ENCODE data around the gene CLRN3. TPM values are rescaled to one million over a fixed set of nuclear protein-coding genes. Genes with fewer than 3 reads are reported as not detected.

Gene CLRN3
- total RNA-seq, 3 donors from 2014 or later, result 0.98 TPM; not detected in 2

- Histone ChIP-seq H3K9me3 (no peaks in the 10 kb centered on the region), H3K36me3 (no peaks in the 10 kb centered on the region), H3K4me1 (peaks cover 0 to 4% of the 10 kb centered on the region in 2 donors), H3K4me3 (no peak overlapping the region), H3K27ac (peak overlapping the region in 1 of 2 donors; percentile 75), H3K27me3 (no peaks in the 10 kb centered on the region)
- no peak for TF ChIP-seq POLR2A (IDR thresholded peaks at IDR 0.05)
- DNase-seq (ENCODE audit: low spot score in 2 of 2), result no peak
- intact Hi-C loops (cut with DNase I; ENCODE audit: low total_unique reads), result no loop called here
Observed at GRCh38 chr10:127921753-127922145, 29.0 kb upstream of the CLRN3 start.

GRCh38 chr10:127921075-127921752 lies 28.5 kb upstream of the CLRN3 start:
- Histone ChIP-seq H3K4me3 (no peak overlapping the region), H3K27me3 (no peaks in the 10 kb centered on the region), H3K27ac (peak overlapping the region in 1 of 2 donors; percentile 75), H3K4me1 (peaks cover 0 to 4% of the 10 kb centered on the region in 2 donors), H3K9me3 (no peaks in the 10 kb centered on the region), H3K36me3 (no peaks in the 10 kb centered on the region)
- TF ChIP-seq POLR2A (IDR thresholded peaks at IDR 0.05) (no peak), POLR2AphosphoS5 (IDR thresholded peaks at IDR 0.05) (no peak), CTCF (IDR thresholded peaks at IDR 0.05) (no peak)
- no peak for DNase-seq (ENCODE audit: low spot score in 2 of 2)
- intact Hi-C loops (cut with DNase I; ENCODE audit: low total_unique reads), result no loop called here

GRCh38 chr10:127920306-127921074 lies 27.7 kb upstream of the CLRN3 start:
- Histone ChIP-seq H3K27ac (peak overlapping the region in 1 of 2 donors; percentile 79), H3K4me3 (no peak overlapping the region), H3K9me3 (no peaks in the 10 kb centered on the region), H3K27me3 (no peaks in the 10 kb centered on the region), H3K36me3 (no peaks in the 10 kb centered on the region), H3K4me1 (peaks cover 0 to 4% of the 10 kb centered on the region in 2 donors)
- TF ChIP-seq POLR2A (IDR thresholded peaks at IDR 0.05) (no peak), CTCF (IDR thresholded peaks at IDR 0.05) (no peak), POLR2AphosphoS5 (IDR thresholded peaks at IDR 0.05) (no peak)
- no peak for DNase-seq (ENCODE audit: low spot score in 2 of 2)
- intact Hi-C loops (cut with DNase I; ENCODE audit: low total_unique reads), result no loop called here

- TF ChIP-seq POLR2A (IDR thresholded peaks at IDR 0.05) (no peak), POLR2AphosphoS5 (IDR thresholded peaks at IDR 0.05) (no peak), CTCF (IDR thresholded peaks at IDR 0.05) (no peak)
- Histone ChIP-seq H3K27me3 (no peaks in the 10 kb centered on the region), H3K4me1 (peaks cover 0 to 4% of the 10 kb centered on the region in 2 donors), H3K4me3 (no peak overlapping the region), H3K36me3 (no peaks in the 10 kb centered on the region), H3K9me3 (no peaks in the 10 kb centered on the region), H3K27ac (peak overlapping the region in 1 of 2 donors; percentile 79)
- no peak for DNase-seq (ENCODE audit: low spot score in 2 of 2)
- intact Hi-C loops (cut with DNase I; ENCODE audit: low total_unique reads), result no loop called here
Observed at GRCh38 chr10:127919418-127920271, 26.9 kb upstream of the CLRN3 start.

GRCh38 chr10:127918572-127918971 lies 25.8 kb upstream of the CLRN3 start:
- Histone ChIP-seq H3K4me3 (no peak overlapping the region), H3K27me3 (no peaks in the 10 kb centered on the region), H3K4me1 (peaks cover 0 to 4% of the 10 kb centered on the region in 2 donors), H3K36me3 (no peaks in the 10 kb centered on the region), H3K9me3 (no peaks in the 10 kb centered on the region), H3K27ac (no peak overlapping the region)
- no peak for DNase-seq (ENCODE audit: low spot score in 2 of 2)
- intact Hi-C loops (cut with DNase I; ENCODE audit: low total_unique reads), result no loop called here
- TF ChIP-seq CTCF (IDR thresholded peaks at IDR 0.05), result no peak
- TF ChIP-seq POLR2A (IDR thresholded peaks at IDR 0.05), result no peak
- TF ChIP-seq POLR2AphosphoS5 (IDR thresholded peaks at IDR 0.05), result no peak

Measured in breast epithelium (tissue), 4 donors.